ENCODE results near the gene ZNF787.

DNA sequence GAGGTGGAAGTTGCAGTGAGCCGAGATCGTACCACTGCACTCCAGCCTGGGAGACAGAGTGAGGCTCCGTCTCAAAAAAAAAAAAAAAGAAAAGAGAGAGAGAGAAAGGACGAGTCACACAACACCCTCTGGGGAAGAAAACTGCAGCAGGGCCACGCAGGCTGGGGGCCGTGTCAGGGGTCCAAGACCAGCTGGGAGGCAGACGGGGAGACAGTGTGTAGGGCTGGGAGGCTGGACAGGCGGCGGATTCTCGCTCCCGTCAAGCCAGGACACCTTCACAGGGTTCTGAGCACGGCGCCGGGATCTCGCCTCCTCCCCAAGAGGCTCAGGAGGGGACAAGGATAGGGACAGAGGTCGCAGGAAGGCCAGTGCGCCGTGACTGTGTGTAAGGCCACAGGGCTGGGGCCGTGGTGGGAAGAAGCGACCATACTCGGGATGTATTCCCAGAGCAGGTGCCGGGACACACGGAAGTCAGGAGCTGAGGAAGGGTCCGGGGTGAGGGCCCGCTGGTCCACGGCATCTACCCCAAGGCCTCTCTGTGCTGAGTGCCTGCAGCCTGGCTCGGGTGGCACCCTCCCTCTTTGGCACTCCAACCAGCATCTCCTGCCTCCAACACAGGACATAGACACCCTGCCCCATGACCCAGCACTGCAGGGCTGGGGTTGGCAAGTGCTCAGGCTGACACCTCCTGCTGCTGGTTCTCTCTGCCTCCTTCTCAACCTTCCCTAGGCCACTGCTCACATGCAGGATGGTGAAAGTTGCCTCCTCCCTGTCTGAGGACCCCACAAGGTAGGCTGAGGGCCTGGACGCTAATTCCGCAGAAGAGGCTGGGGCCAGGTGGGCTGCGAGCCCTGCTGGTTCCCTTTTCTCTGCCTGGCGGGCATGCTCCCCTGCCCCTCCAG lies 21.2 kb downstream of the ZNF787 start:
- TF ChIP-seq POLR2A (IDR thresholded peaks at IDR 0.05) = no peak
- TF ChIP-seq, protein P1, sequence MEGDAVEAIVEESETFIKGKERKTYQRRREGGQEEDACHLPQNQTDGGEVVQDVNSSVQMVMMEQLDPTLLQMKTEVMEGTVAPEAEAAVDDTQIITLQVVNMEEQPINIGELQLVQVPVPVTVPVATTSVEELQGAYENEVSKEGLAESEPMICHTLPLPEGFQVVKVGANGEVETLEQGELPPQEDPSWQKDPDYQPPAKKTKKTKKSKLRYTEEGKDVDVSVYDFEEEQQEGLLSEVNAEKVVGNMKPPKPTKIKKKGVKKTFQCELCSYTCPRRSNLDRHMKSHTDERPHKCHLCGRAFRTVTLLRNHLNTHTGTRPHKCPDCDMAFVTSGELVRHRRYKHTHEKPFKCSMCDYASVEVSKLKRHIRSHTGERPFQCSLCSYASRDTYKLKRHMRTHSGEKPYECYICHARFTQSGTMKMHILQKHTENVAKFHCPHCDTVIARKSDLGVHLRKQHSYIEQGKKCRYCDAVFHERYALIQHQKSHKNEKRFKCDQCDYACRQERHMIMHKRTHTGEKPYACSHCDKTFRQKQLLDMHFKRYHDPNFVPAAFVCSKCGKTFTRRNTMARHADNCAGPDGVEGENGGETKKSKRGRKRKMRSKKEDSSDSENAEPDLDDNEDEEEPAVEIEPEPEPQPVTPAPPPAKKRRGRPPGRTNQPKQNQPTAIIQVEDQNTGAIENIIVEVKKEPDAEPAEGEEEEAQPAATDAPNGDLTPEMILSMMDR (IDR thresholded peaks at IDR 0.05) = no peak

Measured in testis (tissue), 2 donors.